Astrocyte of the cerebellum (primary cell): ENCODE measurements around the gene IPO8.
A peak's percentile ranks its signal among the peaks of the same experiment; 100 is the strongest.

Experiments used
- DNase-seq: peaks from one replicate; pipeline ENCODE4 v3.0.0-alpha.2; 2011; ENCODE audit warnings: low read depth
- H3K4me3 ChIP-seq: 2 replicates; pipeline ENCODE4 v1.5.1; 2011; ENCODE audit warnings: mild to moderate bottlenecking, low read depth, low read length, moderate library complexity
- in situ Hi-C: cut with HindIII; loops from 2 replicates; pipeline ENCODE4 v1.10.0; 2017; ENCODE audit warnings: low sequenced_read_pairs
- TF ChIP-seq, protein P1 (sequence below): IDR thresholded peaks from 2 replicates; pipeline ENCODE4 v1.5.1; 2012; ENCODE audit warnings: low read length, low read depth, moderate library complexity, mild to moderate bottlenecking; ENCODE audit errors: missing control alignments

Gene IPO8

DNA sequence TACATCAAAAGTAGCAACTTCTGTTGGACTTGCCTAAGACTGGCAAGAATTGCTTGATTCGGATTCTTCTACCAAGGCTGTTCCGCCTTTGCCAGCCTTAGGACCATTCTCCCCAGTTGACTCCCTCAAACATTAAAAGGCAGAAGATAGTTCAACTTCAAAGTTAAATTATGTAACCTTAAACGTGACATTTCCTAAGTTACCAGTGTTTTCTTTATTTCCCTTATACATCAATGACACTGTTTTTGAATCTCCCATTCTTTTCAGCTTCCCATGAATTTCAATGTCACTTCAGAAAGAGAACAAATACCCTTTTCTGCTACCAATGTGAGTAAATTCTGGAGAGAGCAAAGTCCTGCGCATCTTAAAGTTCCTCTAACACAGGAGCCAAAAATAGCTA, 33.9 kb upstream of the IPO8 start:
- H3K4me3 ChIP-seq, result no peak overlapping the region
- in situ Hi-C loops, result no loop called here
- DNase-seq, result no peak
- TF ChIP-seq, protein P1, sequence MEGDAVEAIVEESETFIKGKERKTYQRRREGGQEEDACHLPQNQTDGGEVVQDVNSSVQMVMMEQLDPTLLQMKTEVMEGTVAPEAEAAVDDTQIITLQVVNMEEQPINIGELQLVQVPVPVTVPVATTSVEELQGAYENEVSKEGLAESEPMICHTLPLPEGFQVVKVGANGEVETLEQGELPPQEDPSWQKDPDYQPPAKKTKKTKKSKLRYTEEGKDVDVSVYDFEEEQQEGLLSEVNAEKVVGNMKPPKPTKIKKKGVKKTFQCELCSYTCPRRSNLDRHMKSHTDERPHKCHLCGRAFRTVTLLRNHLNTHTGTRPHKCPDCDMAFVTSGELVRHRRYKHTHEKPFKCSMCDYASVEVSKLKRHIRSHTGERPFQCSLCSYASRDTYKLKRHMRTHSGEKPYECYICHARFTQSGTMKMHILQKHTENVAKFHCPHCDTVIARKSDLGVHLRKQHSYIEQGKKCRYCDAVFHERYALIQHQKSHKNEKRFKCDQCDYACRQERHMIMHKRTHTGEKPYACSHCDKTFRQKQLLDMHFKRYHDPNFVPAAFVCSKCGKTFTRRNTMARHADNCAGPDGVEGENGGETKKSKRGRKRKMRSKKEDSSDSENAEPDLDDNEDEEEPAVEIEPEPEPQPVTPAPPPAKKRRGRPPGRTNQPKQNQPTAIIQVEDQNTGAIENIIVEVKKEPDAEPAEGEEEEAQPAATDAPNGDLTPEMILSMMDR, result no peak

GRCh38 chr12:30726647-30727046, 31.0 kb upstream of the IPO8 start:
- no peak for DNase-seq
- H3K4me3 ChIP-seq, result no peak overlapping the region
- TF ChIP-seq, protein P1, result no peak
- in situ Hi-C loops, result no loop called here

DNA sequence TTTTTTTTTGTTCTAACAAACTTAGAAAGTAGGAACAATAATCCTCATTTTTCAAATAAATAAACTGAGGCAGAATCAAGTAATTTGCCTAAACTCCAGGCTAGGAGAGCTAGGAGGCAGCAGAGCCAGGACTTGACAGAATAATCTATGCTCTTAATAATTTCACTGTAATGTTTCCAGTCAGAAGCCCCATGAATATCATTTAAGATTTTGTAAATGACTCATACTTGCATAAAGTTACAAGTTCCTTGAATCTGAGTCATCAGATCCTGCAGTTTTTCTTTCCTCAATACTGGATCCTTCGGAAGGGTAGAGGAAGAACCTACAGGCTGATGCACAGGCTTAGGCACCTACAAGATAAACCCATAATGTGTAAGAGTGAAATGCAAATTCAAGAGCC, 30.1 kb upstream of the IPO8 start:
- peak; percentile 63 for DNase-seq
- TF ChIP-seq, protein P1, result peak; percentile 12
- in situ Hi-C loops, result no loop called here
- no peak overlapping the region for H3K4me3 ChIP-seq

- TF ChIP-seq, protein P1, result no peak
- peak; percentile 76 for DNase-seq
- in situ Hi-C loops, result no loop called here
- H3K4me3 ChIP-seq, result no peak overlapping the region
Observed at GRCh38 chr12:30719060-30719459, 23.4 kb upstream of the IPO8 start.

DNA sequence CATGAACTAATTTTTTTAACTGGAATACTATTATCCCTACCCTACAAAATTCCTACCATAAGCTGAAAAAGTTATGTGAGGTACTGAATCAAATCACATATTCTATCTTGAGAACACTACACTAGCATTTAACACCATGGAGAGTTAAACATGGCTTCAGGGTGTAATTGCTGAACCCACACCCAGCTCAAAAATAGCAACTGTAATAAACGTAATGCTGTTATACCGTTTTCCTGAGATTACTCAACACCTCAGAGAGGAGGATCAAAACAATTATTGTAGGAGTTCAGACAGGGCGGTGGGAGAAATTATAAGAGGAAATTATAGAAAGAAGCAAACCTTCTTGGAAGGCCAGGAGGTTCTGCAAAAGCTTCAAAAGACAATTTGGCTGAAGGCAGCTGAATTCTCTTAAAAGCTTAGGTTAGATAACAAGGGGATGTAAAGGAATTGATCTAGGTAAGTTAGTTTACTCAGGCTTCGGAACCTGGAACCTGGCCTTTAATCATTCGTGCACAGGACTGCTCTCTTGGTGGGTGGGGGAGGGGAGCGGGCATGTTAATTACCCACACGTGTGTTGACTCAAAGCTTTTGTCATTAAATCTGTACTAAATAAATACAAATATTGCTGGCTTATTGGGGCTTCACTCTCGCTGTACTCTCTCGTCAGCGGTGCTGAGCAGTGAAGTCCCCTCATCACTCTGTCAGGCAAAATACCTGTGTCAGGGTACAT, 12.1 kb upstream of the IPO8 start:
- TF ChIP-seq, protein P1, result no peak
- no peak for DNase-seq
- H3K4me3 ChIP-seq, result no peak overlapping the region
- in situ Hi-C loops, result no loop called here

DNA sequence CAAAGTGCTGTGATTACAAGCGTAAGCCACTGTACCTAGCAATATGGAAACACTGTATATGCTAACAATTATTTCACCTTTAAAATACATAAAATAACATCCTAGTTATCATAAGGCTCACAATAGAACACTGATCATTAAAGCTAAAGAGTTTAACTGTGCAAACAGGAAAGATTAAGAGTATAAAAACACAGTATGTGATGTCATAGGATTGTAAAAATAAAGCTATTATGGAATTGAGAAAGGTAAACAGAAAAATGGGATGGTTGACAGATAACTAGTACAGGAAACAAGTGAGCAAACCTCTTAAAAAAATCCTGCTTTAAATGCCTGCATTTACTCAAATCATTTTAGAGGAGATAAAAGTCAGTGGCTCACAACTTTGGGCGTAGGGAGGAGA, 10.8 kb upstream of the IPO8 start:
- DNase-seq, result no peak
- TF ChIP-seq, protein P1, result no peak

More for the DNA sequence above, 10.8 kb upstream of the IPO8 start:
- H3K4me3 ChIP-seq, result no peak overlapping the region
- in situ Hi-C loops, result no loop called here
